22Rv1 (cell line): ENCODE results near the gene PRND.
"Not testable (repeated sequence)": the region's sequence is repeated elsewhere in the genome, so short reads cannot be mapped to it uniquely, and the experiment has no call there.

ENCODE experiments used
- H3K27ac ChIP-seq: fragments of 450-650 bp; 2 replicates; pipeline ENCODE4 v1.5.1; 2017
- CTCF ChIP-seq: fragments of 450-650 bp; IDR thresholded peaks from 2 replicates; pipeline ENCODE4 v1.5.1; 2017; ENCODE audit warnings: mild to moderate bottlenecking
- ZFX ChIP-seq: fragments of 450-650 bp; IDR thresholded peaks from 2 replicates; pipeline ENCODE4 v1.6.1; 2017; ENCODE audit warnings: antibody characterized with exemption, borderline replicate concordance

PRND gene

GRCh38 chr20:4771004-4771403 is 49.3 kb downstream of the PRND start:
- no peak overlapping the region for H3K27ac ChIP-seq
- TF ChIP-seq CTCF (no peak), ZFX (no peak)

- no peak for TF ChIP-seq CTCF
- no peak for TF ChIP-seq ZFX
Measured at GRCh38 chr20:4772132-4772531, 50.4 kb downstream of the PRND start.

GRCh38 chr20:4773014-4773413 is 51.3 kb downstream of the PRND start:
- not testable (repeated sequence) for H3K27ac ChIP-seq

More at GRCh38 chr20:4772132-4772531, 50.4 kb downstream of the PRND start:
- no peak overlapping the region for H3K27ac ChIP-seq

- no peak overlapping the region for H3K27ac ChIP-seq
- TF ChIP-seq CTCF (no peak), ZFX (no peak)
Measured at GRCh38 chr20:4773736-4774135, 52.0 kb downstream of the PRND start.

GRCh38 chr20:4774207-4774606 is 52.5 kb downstream of the PRND start:
- no peak overlapping the region for H3K27ac ChIP-seq
- no peak for TF ChIP-seq ZFX
- TF ChIP-seq CTCF = no peak

GRCh38 chr20:4775322-4776078 is 53.8 kb downstream of the PRND start:
- no peak for TF ChIP-seq ZFX
- TF ChIP-seq CTCF = no peak
- H3K27ac ChIP-seq = no peak overlapping the region

- TF ChIP-seq ZFX = no peak
- TF ChIP-seq CTCF = no peak
- H3K27ac ChIP-seq = no peak overlapping the region
Measured at GRCh38 chr20:4776079-4776630, 54.4 kb downstream of the PRND start.
